RWPE2 (cell line): ENCODE data around the gene ZNF438.

Experiments used
- ATAC-seq: fragments of 200-7000 bp; cut with Tn5 transposase; 3 replicates; pipeline ENCODE4 v1.9.1; 2021; ENCODE audit warnings: low read depth
- DNase-seq: peaks from one replicate; pipeline ENCODE4 v3.0.0-alpha.2; 2020; ENCODE audit warnings: low spot score
- H3K27ac ChIP-seq: fragments of 450-650 bp; 2 replicates; pipeline ENCODE4 v1.5.1; 2017; ENCODE audit warnings: mild to moderate bottlenecking; ENCODE audit not compliant: poor library complexity, severe bottlenecking
- H3K27me3 ChIP-seq: fragments of 250-450 bp; sonication (Bioruptor Pico); 2 replicates; pipeline ENCODE4 v1.5.1; 2021; ENCODE audit warnings: mild to moderate bottlenecking, moderate library complexity; ENCODE audit not compliant: insufficient read depth, poor library complexity, severe bottlenecking
- H3K36me3 ChIP-seq: fragments of 250-450 bp; sonication (Bioruptor Pico); 2 replicates; pipeline ENCODE4 v1.5.1; 2020; ENCODE audit warnings: low read depth, mild to moderate bottlenecking, moderate library complexity
- H3K4me1 ChIP-seq: fragments of 250-450 bp; sonication (Bioruptor Pico); 2 replicates; pipeline ENCODE4 v1.5.1; 2021; ENCODE audit warnings: mild to moderate bottlenecking, moderate library complexity; ENCODE audit not compliant: insufficient read depth, poor library complexity, severe bottlenecking
- H3K4me3 ChIP-seq: fragments of 250-450 bp; sonication (Bioruptor Pico); 2 replicates; pipeline ENCODE4 v1.5.1; 2021; ENCODE audit warnings: mild to moderate bottlenecking, moderate library complexity; ENCODE audit not compliant: severe bottlenecking
- H3K9me3 ChIP-seq: fragments of 250-450 bp; sonication (Bioruptor Pico); 2 replicates; pipeline ENCODE4 v1.5.1; 2021; ENCODE audit warnings: mild to moderate bottlenecking, moderate library complexity; ENCODE audit not compliant: severe bottlenecking
- CTCF ChIP-seq: fragments of 450-650 bp; IDR thresholded peaks from one replicate; pipeline ENCODE4 v1.5.1; 2017; ENCODE audit warnings: mild to moderate bottlenecking, moderate library complexity; ENCODE audit not compliant: poor library complexity, severe bottlenecking

Gene ZNF438

GRCh38 chr10:30842185-30842584 is 189.5 kb downstream of the ZNF438 start:
- Histone ChIP-seq H3K27me3 (no peaks in the 10 kb centered on the region), H3K9me3 (no peaks in the 10 kb centered on the region), H3K36me3 (no peaks in the 10 kb centered on the region), H3K4me1 (no peaks in the 10 kb centered on the region), H3K4me3 (no peak overlapping the region), H3K27ac (no peak overlapping the region)
- ATAC-seq = no peak
- no peak for TF ChIP-seq CTCF
- no peak for DNase-seq

- ATAC-seq (no peak), DNase-seq (no peak)
- Histone ChIP-seq H3K27me3 (no peaks in the 10 kb centered on the region), H3K36me3 (no peaks in the 10 kb centered on the region), H3K4me1 (no peaks in the 10 kb centered on the region), H3K27ac (no peak overlapping the region), H3K9me3 (no peaks in the 10 kb centered on the region), H3K4me3 (no peak overlapping the region)
- no peak for TF ChIP-seq CTCF
Measured at GRCh38 chr10:30840395-30841050, 191.1 kb downstream of the ZNF438 start.

GRCh38 chr10:30839652-30840051 is 192.0 kb downstream of the ZNF438 start:
- Histone ChIP-seq H3K27me3 (no peaks in the 10 kb centered on the region), H3K4me3 (no peak overlapping the region), H3K9me3 (no peaks in the 10 kb centered on the region), H3K4me1 (no peaks in the 10 kb centered on the region), H3K27ac (no peak overlapping the region), H3K36me3 (no peaks in the 10 kb centered on the region)
- TF ChIP-seq CTCF = no peak
- no peak for ATAC-seq
- DNase-seq = no peak

- peaks cover 4% of the 10 kb centered on the region for H3K27me3 ChIP-seq
- no peak overlapping the region for H3K4me3 ChIP-seq
- H3K36me3 ChIP-seq = no peaks in the 10 kb centered on the region
- no peaks in the 10 kb centered on the region for H3K9me3 ChIP-seq
- DNase-seq = no peak
- H3K4me1 ChIP-seq = no peaks in the 10 kb centered on the region
- no peak for TF ChIP-seq CTCF
- ATAC-seq = no peak
- H3K27ac ChIP-seq = no peak overlapping the region
Measured at GRCh38 chr10:30836406-30836805, 195.3 kb downstream of the ZNF438 start.

- Histone ChIP-seq H3K9me3 (no peaks in the 10 kb centered on the region), H3K27ac (no peak overlapping the region), H3K4me1 (no peaks in the 10 kb centered on the region), H3K27me3 (peaks cover 4% of the 10 kb centered on the region), H3K4me3 (no peak overlapping the region), H3K36me3 (no peaks in the 10 kb centered on the region)
- ATAC-seq (no peak), DNase-seq (no peak)
- TF ChIP-seq CTCF = no peak
Measured at GRCh38 chr10:30835146-30835545, 196.5 kb downstream of the ZNF438 start.
